Measurements from ENCODE around the gene KRTAP10-10.
"Not testable (repeated sequence)": the region's sequence is repeated elsewhere in the genome, so short reads cannot be mapped to it uniquely, and the experiment has no call there.

KRTAP10-10 gene

GRCh38 chr21:44595524-44595923 lies 41.6 kb upstream of the KRTAP10-10 start:
- Histone ChIP-seq H3K9ac (ENCODE audit: low read length) (no peak overlapping the region), H3K4me1 (ENCODE audit: control insufficient read depth, insufficient read depth, low read length) (peaks cover 42% of the 10 kb centered on the region), H3K4me3 (ENCODE audit: low read depth, low read length) (no peak overlapping the region), H3K36me3 (ENCODE audit: control insufficient read depth, insufficient read depth, low read length) (no peaks in the 10 kb centered on the region), H3K27ac (ENCODE audit: low read depth, low read length) (no peak overlapping the region), H3K27me3 (ENCODE audit: control insufficient read depth, insufficient read depth, low read length) (no peaks in the 10 kb centered on the region), H3K9me3 (ENCODE audit: control insufficient read depth, insufficient read depth, low read depth, low read length) (no peaks in the 10 kb centered on the region)

- no peak overlapping the region for H3K27ac ChIP-seq (ENCODE audit: low read depth, low read length)
- H3K9me3 ChIP-seq (ENCODE audit: control insufficient read depth, insufficient read depth, low read depth, low read length), result no peaks in the 10 kb centered on the region
- no peak overlapping the region for H3K4me3 ChIP-seq (ENCODE audit: low read depth, low read length)
- H3K27me3 ChIP-seq (ENCODE audit: control insufficient read depth, insufficient read depth, low read length), result no peaks in the 10 kb centered on the region
- no peak overlapping the region for H3K9ac ChIP-seq (ENCODE audit: low read length)
- H3K4me1 ChIP-seq (ENCODE audit: control insufficient read depth, insufficient read depth, low read length), result peaks cover 42% of the 10 kb centered on the region
- H3K36me3 ChIP-seq (ENCODE audit: control insufficient read depth, insufficient read depth, low read length), result no peaks in the 10 kb centered on the region
These were observed 41.0 kb upstream of the KRTAP10-10 start for GRCh38 chr21:44596068-44596725.

GRCh38 chr21:44598061-44598460 lies 39.1 kb upstream of the KRTAP10-10 start:
- H3K4me1 ChIP-seq (ENCODE audit: control insufficient read depth, insufficient read depth, low read length), result peaks cover 35% of the 10 kb centered on the region
- H3K4me3 ChIP-seq (ENCODE audit: low read depth, low read length), result no peak overlapping the region
- no peaks in the 10 kb centered on the region for H3K36me3 ChIP-seq (ENCODE audit: control insufficient read depth, insufficient read depth, low read length)
- no peaks in the 10 kb centered on the region for H3K9me3 ChIP-seq (ENCODE audit: control insufficient read depth, insufficient read depth, low read depth, low read length)
- peak overlapping the region; percentile 71; the same call in 1 of the 2 replicates for H3K27ac ChIP-seq (ENCODE audit: low read depth, low read length)
- H3K9ac ChIP-seq (ENCODE audit: low read length), result peak overlapping the region; percentile 48
- H3K27me3 ChIP-seq (ENCODE audit: control insufficient read depth, insufficient read depth, low read length), result no peaks in the 10 kb centered on the region

- Histone ChIP-seq H3K9ac (ENCODE audit: low read length) (no peak overlapping the region), H3K9me3 (ENCODE audit: control insufficient read depth, insufficient read depth, low read depth, low read length) (peaks cover under 1% of the 10 kb centered on the region; the same call in 1 of the 2 replicates), H3K27me3 (ENCODE audit: control insufficient read depth, insufficient read depth, low read length) (no peaks in the 10 kb centered on the region), H3K36me3 (ENCODE audit: control insufficient read depth, insufficient read depth, low read length) (no peaks in the 10 kb centered on the region), H3K4me1 (ENCODE audit: control insufficient read depth, insufficient read depth, low read length) (peaks cover 21% of the 10 kb centered on the region), H3K4me3 (ENCODE audit: low read depth, low read length) (no peak overlapping the region), H3K27ac (ENCODE audit: low read depth, low read length) (0 out of 2 replicates have a peak overlapping the region, but pooled peaks have one; percentile 27)
These were observed 37.7 kb upstream of the KRTAP10-10 start for GRCh38 chr21:44599264-44600029.

- H3K36me3 ChIP-seq (ENCODE audit: control insufficient read depth, insufficient read depth, low read length); H3K9ac ChIP-seq (ENCODE audit: low read length); H3K9me3 ChIP-seq (ENCODE audit: control insufficient read depth, insufficient read depth, low read depth, low read length); H3K27me3 ChIP-seq (ENCODE audit: control insufficient read depth, insufficient read depth, low read length); H3K4me3 ChIP-seq (ENCODE audit: low read depth, low read length): not testable (repeated sequence)
- peaks cover 19% of the 10 kb centered on the region for H3K4me1 ChIP-seq (ENCODE audit: control insufficient read depth, insufficient read depth, low read length)
- H3K27ac ChIP-seq (ENCODE audit: low read depth, low read length), result 0 out of 2 replicates have a peak within 1 kb of the TSS, but pooled peaks have one; percentile 27
These were observed 36.8 kb upstream of the KRTAP10-10 start, which contains the start of gene KRTAP10-7 for GRCh38 chr21:44600118-44600978. TSS of gene KRTAP10-7 (plus strand) at chr21:44600597. CDS start at chr21:44600622, 25 bp downstream.

GRCh38 chr21:44601091-44601490 lies 36.1 kb upstream of the KRTAP10-10 start:
- not testable (repeated sequence) for H3K27me3 ChIP-seq (ENCODE audit: control insufficient read depth, insufficient read depth, low read length); H3K36me3 ChIP-seq (ENCODE audit: control insufficient read depth, insufficient read depth, low read length); H3K4me3 ChIP-seq (ENCODE audit: low read depth, low read length); H3K27ac ChIP-seq (ENCODE audit: low read depth, low read length); H3K9ac ChIP-seq (ENCODE audit: low read length); H3K9me3 ChIP-seq (ENCODE audit: control insufficient read depth, insufficient read depth, low read depth, low read length)
- H3K4me1 ChIP-seq (ENCODE audit: control insufficient read depth, insufficient read depth, low read length), result peaks cover 19% of the 10 kb centered on the region

GRCh38 chr21:44601596-44602462 lies 35.3 kb upstream of the KRTAP10-10 start:
- H3K9ac ChIP-seq (ENCODE audit: low read length), result no peak overlapping the region
- no peaks in the 10 kb centered on the region for H3K27me3 ChIP-seq (ENCODE audit: control insufficient read depth, insufficient read depth, low read length)
- peaks cover 19% of the 10 kb centered on the region for H3K4me1 ChIP-seq (ENCODE audit: control insufficient read depth, insufficient read depth, low read length)
- no peak overlapping the region for H3K4me3 ChIP-seq (ENCODE audit: low read depth, low read length)
- no peak overlapping the region for H3K27ac ChIP-seq (ENCODE audit: low read depth, low read length)
- H3K36me3 ChIP-seq (ENCODE audit: control insufficient read depth, insufficient read depth, low read length), result no peaks in the 10 kb centered on the region
- peaks cover 6% of the 10 kb centered on the region for H3K9me3 ChIP-seq (ENCODE audit: control insufficient read depth, insufficient read depth, low read depth, low read length)

GRCh38 chr21:44602463-44602850 lies 34.7 kb upstream of the KRTAP10-10 start:
- Histone ChIP-seq H3K4me1 (ENCODE audit: control insufficient read depth, insufficient read depth, low read length) (peaks cover 19% of the 10 kb centered on the region), H3K9me3 (ENCODE audit: control insufficient read depth, insufficient read depth, low read depth, low read length) (peaks cover 6% of the 10 kb centered on the region), H3K4me3 (ENCODE audit: low read depth, low read length) (no peak overlapping the region), H3K9ac (ENCODE audit: low read length) (no peak overlapping the region), H3K36me3 (ENCODE audit: control insufficient read depth, insufficient read depth, low read length) (no peaks in the 10 kb centered on the region), H3K27ac (ENCODE audit: low read depth, low read length) (no peak overlapping the region), H3K27me3 (ENCODE audit: control insufficient read depth, insufficient read depth, low read length) (no peaks in the 10 kb centered on the region)

- Histone ChIP-seq H3K9ac (ENCODE audit: low read length) (no peak overlapping the region), H3K27ac (ENCODE audit: low read depth, low read length) (no peak overlapping the region), H3K27me3 (ENCODE audit: control insufficient read depth, insufficient read depth, low read length) (no peaks in the 10 kb centered on the region), H3K9me3 (ENCODE audit: control insufficient read depth, insufficient read depth, low read depth, low read length) (peaks cover 6% of the 10 kb centered on the region), H3K4me3 (ENCODE audit: low read depth, low read length) (no peak overlapping the region), H3K4me1 (ENCODE audit: control insufficient read depth, insufficient read depth, low read length) (peaks cover 11% of the 10 kb centered on the region), H3K36me3 (ENCODE audit: control insufficient read depth, insufficient read depth, low read length) (no peaks in the 10 kb centered on the region)
These were observed 33.9 kb upstream of the KRTAP10-10 start for GRCh38 chr21:44603109-44603875.

- Histone ChIP-seq H3K9me3 (ENCODE audit: control insufficient read depth, insufficient read depth, low read depth, low read length) (peaks cover 8% of the 10 kb centered on the region), H3K9ac (ENCODE audit: low read length) (no peak overlapping the region), H3K4me3 (ENCODE audit: low read depth, low read length) (no peak overlapping the region), H3K36me3 (ENCODE audit: control insufficient read depth, insufficient read depth, low read length) (no peaks in the 10 kb centered on the region), H3K4me1 (ENCODE audit: control insufficient read depth, insufficient read depth, low read length) (peaks cover 8% of the 10 kb centered on the region), H3K27me3 (ENCODE audit: control insufficient read depth, insufficient read depth, low read length) (no peaks in the 10 kb centered on the region), H3K27ac (ENCODE audit: low read depth, low read length) (no peak overlapping the region)
These were observed 33.2 kb upstream of the KRTAP10-10 start for GRCh38 chr21:44603911-44604310.
